ENCODE measurements around the gene ATG10. TPM values are rescaled to one million over a fixed set of nuclear protein-coding genes. Genes with fewer than 3 reads are reported as not detected.

ATG10 gene
- total and polyA plus RNA-seq, 2 of the 13 experiments (the other 11 are each of a cell fraction or from before 2014, with no cell fraction given) = 2.0 to 5.7 TPM

- ATAC-seq = no peak
- Histone ChIP-seq H3K4me3 (replicated peaks in 1 of 3; ENCODE audit: insufficient read depth in 1 of 3, low read depth in 2 of 3, low read length in 3 of 3) (no peak overlapping the region), H3K9ac (ENCODE audit: insufficient read depth, low read depth, low read length) (no peak overlapping the region), H4K20me1 (ENCODE audit: insufficient read depth, low read length) (no peaks in the 10 kb centered on the region), H2AFZ (ENCODE audit: low read length) (no peak overlapping the region), H3K27me3 (ENCODE audit: control insufficient read depth in 1 of 2, insufficient read depth in 2 of 2, low read length in 2 of 2) (no peaks in the 10 kb centered on the region), H3K79me2 (ENCODE audit: insufficient read depth, low read length) (no peaks in the 10 kb centered on the region), H3K27ac (ENCODE audit: extremely low read length, insufficient read depth, low read length) (no peak overlapping the region), H3K4me2 (ENCODE audit: low read depth, low read length) (no peak overlapping the region), H3K9me3 (ENCODE audit: low read length) (no peaks in the 10 kb centered on the region), H3K4me1 (ENCODE audit: insufficient read depth, low read length) (no peaks in the 10 kb centered on the region), H3K36me3 (replicated peaks in 1 of 2; ENCODE audit: control insufficient read depth in 1 of 2, insufficient read depth in 2 of 2, low read length in 2 of 2) (no peaks in the 10 kb centered on the region)
- intact Hi-C loops (cut with micrococcal nuclease; ENCODE audit: unreplicated experiment) (no loop called here), in situ Hi-C loops (cut with HindIII; ENCODE audit: extremely low pct_ligation_motif_present, low pct_unique_long_range_greater_than_20kb) (no loop called here)
- CTCF ChIA-PET (ENCODE audit: low intra/inter-chr PET ratio, low total read pairs) = no interaction called here
- FAIRE-seq = no peak
- no peak for DNase-seq (ENCODE audit: low spot score)
- no peak for TF ChIP-seq ZNF563 (CRISPR knock-in tag; IDR thresholded peaks at IDR 0.05)
- 87% methylated on average over 7 of the region's 13 CpGs for WGBS (ENCODE audit: low lambda C conversion rate)
- BruUV-seq (replicated peaks) = no TSS peak
- POLR2A ChIA-PET = no interaction called here
These were observed 158.0 kb downstream of the ATG10 start for GRCh38 chr5:82129723-82130285.

GRCh38 chr5:82130602-82131001 lies 158.8 kb downstream of the ATG10 start:
- Histone ChIP-seq H3K4me2 (ENCODE audit: low read depth, low read length) (no peak overlapping the region), H3K9me3 (ENCODE audit: low read length) (no peaks in the 10 kb centered on the region), H4K20me1 (ENCODE audit: insufficient read depth, low read length) (no peaks in the 10 kb centered on the region), H2AFZ (ENCODE audit: low read length) (no peak overlapping the region), H3K27ac (ENCODE audit: extremely low read length, insufficient read depth, low read length) (no peak overlapping the region), H3K79me2 (ENCODE audit: insufficient read depth, low read length) (no peaks in the 10 kb centered on the region), H3K36me3 (replicated peaks in 1 of 2; ENCODE audit: control insufficient read depth in 1 of 2, insufficient read depth in 2 of 2, low read length in 2 of 2) (no peaks in the 10 kb centered on the region), H3K4me3 (replicated peaks in 1 of 3; ENCODE audit: insufficient read depth in 1 of 3, low read depth in 2 of 3, low read length in 3 of 3) (no peak overlapping the region), H3K4me1 (ENCODE audit: insufficient read depth, low read length) (no peaks in the 10 kb centered on the region), H3K9ac (ENCODE audit: insufficient read depth, low read depth, low read length) (no peak overlapping the region), H3K27me3 (ENCODE audit: control insufficient read depth in 1 of 2, insufficient read depth in 2 of 2, low read length in 2 of 2) (no peaks in the 10 kb centered on the region)
- TF ChIP-seq CREB3 (CRISPR knock-in tag; IDR thresholded peaks at IDR 0.05) = no peak
- no peak for TF ChIP-seq ZNF24 (IDR thresholded peaks at IDR 0.05)
- TF ChIP-seq GFI1 (CRISPR knock-in tag; IDR thresholded peaks at IDR 0.05; ENCODE audit: borderline replicate concordance) = no peak
- TF ChIP-seq TRAFD1 (CRISPR knock-in tag; IDR thresholded peaks at IDR 0.05; ENCODE audit: borderline replicate concordance) = no peak
- no peak for TF ChIP-seq ZFYVE20 (CRISPR knock-in tag; IDR thresholded peaks at IDR 0.05; ENCODE audit: borderline replicate concordance, low read depth)
- TF ChIP-seq ZNF788 (CRISPR knock-in tag; IDR thresholded peaks at IDR 0.05; ENCODE audit: borderline replicate concordance) = no peak
- TF ChIP-seq THAP8 (CRISPR knock-in tag; IDR thresholded peaks at IDR 0.05; ENCODE audit: borderline replicate concordance) = no peak
- no peak for TF ChIP-seq ELF1 (CRISPR knock-in tag; IDR thresholded peaks at IDR 0.05)
- no peak for TF ChIP-seq ZNF691 (CRISPR knock-in tag; IDR thresholded peaks at IDR 0.05; ENCODE audit: borderline replicate concordance, low read depth)
- no peak for TF ChIP-seq ZNF816 (CRISPR knock-in tag; IDR thresholded peaks at IDR 0.05; ENCODE audit: borderline replicate concordance)
- TF ChIP-seq TAF15 (IDR thresholded peaks at IDR 0.05; ENCODE audit: low read depth, low read length, poor library complexity, severe bottlenecking) = no peak
- no peak for TF ChIP-seq HMG20B (CRISPR knock-in tag; conservative IDR thresholded peaks at IDR 0.05)
- TF ChIP-seq ETV5 (CRISPR knock-in tag; IDR thresholded peaks at IDR 0.05; ENCODE audit: borderline replicate concordance) = no peak
- TF ChIP-seq ZNF839 (CRISPR knock-in tag; IDR thresholded peaks at IDR 0.05; ENCODE audit: borderline replicate concordance) = no peak
- ChIA-PET CTCF (ENCODE audit: low intra/inter-chr PET ratio, low total read pairs) (no interaction called here), POLR2A (no interaction called here)
- WGBS (ENCODE audit: low lambda C conversion rate) = 62% methylated on average over 6 of the region's 6 CpGs
- FAIRE-seq = no peak
- ATAC-seq = no peak
- intact Hi-C loops (cut with micrococcal nuclease; ENCODE audit: unreplicated experiment) (no loop called here), in situ Hi-C loops (cut with HindIII; ENCODE audit: extremely low pct_ligation_motif_present, low pct_unique_long_range_greater_than_20kb) (no loop called here)
- BruUV-seq (replicated peaks) = no TSS peak
- no peak for DNase-seq (ENCODE audit: low spot score)
